Measurements from ENCODE around the gene BNC2. TPM values are rescaled to one million over a fixed set of nuclear protein-coding genes. Genes with fewer than 3 reads are reported as not detected.

The BNC2 gene
- total RNA-seq, 2 experiments from 2014 or later, result not detected

- intact Hi-C loops (cut with micrococcal nuclease; ENCODE audit: unreplicated experiment), result no loop called here
- POLR2A ChIA-PET, result interaction anchor here (0.9 kb wide), 1 partner anchor 10 kb away, joined by 3 read pairs; no protein-coding TSS in a partner anchor
- TF ChIP-seq CTCF (conservative IDR thresholded peaks at IDR 0.05; ENCODE audit: low read length), result no peak
- TF ChIP-seq EZH2phosphoT487 (IDR thresholded peaks at IDR 0.05; ENCODE audit: borderline replicate concordance, low read depth, low read length), result no peak
- H3K9me2 ChIP-seq (ENCODE audit: insufficient read depth, low read length), result no peaks in the 10 kb centered on the region
- no peak overlapping the region for H3K4me2 ChIP-seq (ENCODE audit: low read length)
- no peak overlapping the region for H3K4me3 ChIP-seq (ENCODE audit: low read depth, low read length, poor library complexity, severe bottlenecking)
- BruUV-seq (replicated peaks), result no TSS peak
- DNase-seq (ENCODE audit: low spot score), result no peak
- no peaks in the 10 kb centered on the region for H3K79me2 ChIP-seq (ENCODE audit: insufficient read depth, low read depth, low read length)
- no peak overlapping the region for H2AFZ ChIP-seq (ENCODE audit: low read length)
- no peaks in the 10 kb centered on the region for H4K20me1 ChIP-seq (ENCODE audit: insufficient read depth, low read length)
- CTCF ChIA-PET (ENCODE audit: unreplicated experiment), result no interaction called here
- no peaks in the 10 kb centered on the region for H3K4me1 ChIP-seq (ENCODE audit: insufficient read depth, low read length, poor library complexity, severe bottlenecking)
- no peaks in the 10 kb centered on the region for H3K9me3 ChIP-seq (ENCODE audit: low read length)
- no peaks in the 10 kb centered on the region for H3K36me3 ChIP-seq (ENCODE audit: insufficient read depth, low read length)
- H3K27ac ChIP-seq (ENCODE audit: low read depth, low read length, poor library complexity, severe bottlenecking), result no peak overlapping the region
These were observed 75.4 kb downstream of the BNC2 start for GRCh38 chr9:16794871-16795639.

GRCh38 chr9:16794103-16794502 lies 76.4 kb downstream of the BNC2 start:
- ChIA-PET POLR2A (interaction anchor here (0.9 kb wide), 1 partner anchor 11 kb away, joined by 3 read pairs; no protein-coding TSS in a partner anchor), CTCF (ENCODE audit: unreplicated experiment) (no interaction called here)
- intact Hi-C loops (cut with micrococcal nuclease; ENCODE audit: unreplicated experiment), result no loop called here
- Histone ChIP-seq H3K79me2 (ENCODE audit: insufficient read depth, low read depth, low read length) (no peaks in the 10 kb centered on the region), H4K20me1 (ENCODE audit: insufficient read depth, low read length) (no peaks in the 10 kb centered on the region), H3K9me2 (ENCODE audit: insufficient read depth, low read length) (no peaks in the 10 kb centered on the region), H3K27ac (ENCODE audit: low read depth, low read length, poor library complexity, severe bottlenecking) (no peak overlapping the region), H3K36me3 (ENCODE audit: insufficient read depth, low read length) (no peaks in the 10 kb centered on the region), H3K4me1 (ENCODE audit: insufficient read depth, low read length, poor library complexity, severe bottlenecking) (no peaks in the 10 kb centered on the region), H3K4me2 (ENCODE audit: low read length) (no peak overlapping the region), H3K9me3 (ENCODE audit: low read length) (no peaks in the 10 kb centered on the region), H3K4me3 (ENCODE audit: low read depth, low read length, poor library complexity, severe bottlenecking) (no peak overlapping the region), H2AFZ (ENCODE audit: low read length) (no peak overlapping the region)
- BruUV-seq (replicated peaks), result no TSS peak
- TF ChIP-seq CTCF (conservative IDR thresholded peaks at IDR 0.05; ENCODE audit: low read length) (no peak), EZH2phosphoT487 (IDR thresholded peaks at IDR 0.05; ENCODE audit: borderline replicate concordance, low read depth, low read length) (no peak)
- no peak for DNase-seq (ENCODE audit: low spot score)

- H3K79me2 ChIP-seq (ENCODE audit: insufficient read depth, low read depth, low read length), result no peaks in the 10 kb centered on the region
- no TSS peak for BruUV-seq (replicated peaks)
- no peaks in the 10 kb centered on the region for H3K9me3 ChIP-seq (ENCODE audit: low read length)
- no peak overlapping the region for H3K27ac ChIP-seq (ENCODE audit: low read depth, low read length, poor library complexity, severe bottlenecking)
- H3K4me1 ChIP-seq (ENCODE audit: insufficient read depth, low read length, poor library complexity, severe bottlenecking), result no peaks in the 10 kb centered on the region
- no peak overlapping the region for H3K4me2 ChIP-seq (ENCODE audit: low read length)
- H2AFZ ChIP-seq (ENCODE audit: low read length), result no peak overlapping the region
- H3K4me3 ChIP-seq (ENCODE audit: low read depth, low read length, poor library complexity, severe bottlenecking), result no peak overlapping the region
- ChIA-PET CTCF (ENCODE audit: unreplicated experiment) (no interaction called here), POLR2A (no interaction called here)
- no peaks in the 10 kb centered on the region for H3K9me2 ChIP-seq (ENCODE audit: insufficient read depth, low read length)
- no peak for TF ChIP-seq EZH2phosphoT487 (IDR thresholded peaks at IDR 0.05; ENCODE audit: borderline replicate concordance, low read depth, low read length)
- TF ChIP-seq CTCF (conservative IDR thresholded peaks at IDR 0.05; ENCODE audit: low read length), result no peak
- intact Hi-C loops (cut with micrococcal nuclease; ENCODE audit: unreplicated experiment), result no loop called here
- DNase-seq (ENCODE audit: low spot score), result no peak
- H4K20me1 ChIP-seq (ENCODE audit: insufficient read depth, low read length), result no peaks in the 10 kb centered on the region
- H3K36me3 ChIP-seq (ENCODE audit: insufficient read depth, low read length), result no peaks in the 10 kb centered on the region
These were observed 82.7 kb downstream of the BNC2 start for GRCh38 chr9:16787724-16788123.

All from OCI-LY7 (cell line).